Loucy (cell line): ENCODE results near the gene CTIF.

Source experiments
- H2AFZ ChIP-seq: fragments of 200-600 bp; sonication (generic); 2 replicates; pipeline ENCODE4 v1.6.0; 2016; ENCODE audit warnings: antibody characterized with exemption, mild to moderate bottlenecking, low read length, moderate library complexity
- H3F3A ChIP-seq: fragments of 200-600 bp; 2 replicates; pipeline ENCODE4 v1.6.0; 2016; ENCODE audit warnings: antibody characterized with exemption, low read depth, mild to moderate bottlenecking
- H3K27me3 ChIP-seq: fragments of 200-600 bp; sonication (generic); 2 replicates; pipeline ENCODE4 v1.6.1; 2014; ENCODE audit warnings: low read length, mild to moderate bottlenecking; ENCODE audit not compliant: insufficient read depth, poor library complexity, severe bottlenecking
- H3K36me3 ChIP-seq: fragments of 200-600 bp; sonication (generic); 2 replicates; pipeline ENCODE4 v1.6.1; 2016; ENCODE audit warnings: low read length; ENCODE audit not compliant: insufficient read depth
- H3K4me1 ChIP-seq: fragments of 200-600 bp; sonication (generic); 2 replicates; pipeline ENCODE4 v1.5.1; 2014; ENCODE audit warnings: low read length, mild to moderate bottlenecking; ENCODE audit not compliant: insufficient read depth, poor library complexity, severe bottlenecking
- H3K4me2 ChIP-seq: fragments of 200-600 bp; sonication (generic); 2 replicates; pipeline ENCODE4 v1.6.0; 2014; ENCODE audit warnings: antibody characterized with exemption, low read length, low read depth, mild to moderate bottlenecking; ENCODE audit not compliant: poor library complexity, severe bottlenecking
- H3K4me3 ChIP-seq: fragments of 200-600 bp; sonication (generic); 2 replicates; pipeline ENCODE4 v1.5.1; 2014; ENCODE audit warnings: low read length, mild to moderate bottlenecking, mixed read lengths; ENCODE audit not compliant: poor library complexity, severe bottlenecking
- H3K79me2 ChIP-seq: fragments of 200-600 bp; sonication (generic); 2 replicates; pipeline ENCODE4 v1.6.1; 2014; ENCODE audit warnings: low read length; ENCODE audit not compliant: insufficient read depth
- H3K9ac ChIP-seq: fragments of 200-600 bp; sonication (generic); 2 replicates; pipeline ENCODE4 v1.6.0; 2014; ENCODE audit warnings: mild to moderate bottlenecking, low read depth, low read length, moderate library complexity; ENCODE audit not compliant: poor library complexity, severe bottlenecking
- H3K9me2 ChIP-seq: fragments of 200-600 bp; sonication (generic); replicated peaks from 2 replicates; pipeline ENCODE4 v1.6.1; 2016; ENCODE audit warnings: low read depth, low read length, mixed read lengths
- H3K9me3 ChIP-seq: fragments of 200-600 bp; sonication (generic); 2 replicates; pipeline ENCODE4 v1.6.1; 2014; ENCODE audit warnings: mild to moderate bottlenecking, antibody characterized with exemption, low read length, low read depth; ENCODE audit not compliant: insufficient read depth
- H4K20me1 ChIP-seq: fragments of 200-600 bp; sonication (generic); 2 replicates; pipeline ENCODE4 v1.6.0; 2014; ENCODE audit warnings: antibody characterized with exemption, low read length, mild to moderate bottlenecking; ENCODE audit not compliant: insufficient read depth, poor library complexity, severe bottlenecking
- EZH2phosphoT487 ChIP-seq: fragments of 200-600 bp; IDR thresholded peaks from 2 replicates; pipeline ENCODE4 v1.6.1; 2018; ENCODE audit warnings: antibody characterized with exemption, mild to moderate bottlenecking, moderate library complexity, borderline replicate concordance
- TF ChIP-seq, protein P1 (sequence below): fragments of 200-600 bp; sonication (generic); conservative IDR thresholded peaks from 2 replicates; pipeline ENCODE4 v1.5.1; 2014; ENCODE audit warnings: mild to moderate bottlenecking, antibody characterized with exemption, low read length

CTIF gene

DNA sequence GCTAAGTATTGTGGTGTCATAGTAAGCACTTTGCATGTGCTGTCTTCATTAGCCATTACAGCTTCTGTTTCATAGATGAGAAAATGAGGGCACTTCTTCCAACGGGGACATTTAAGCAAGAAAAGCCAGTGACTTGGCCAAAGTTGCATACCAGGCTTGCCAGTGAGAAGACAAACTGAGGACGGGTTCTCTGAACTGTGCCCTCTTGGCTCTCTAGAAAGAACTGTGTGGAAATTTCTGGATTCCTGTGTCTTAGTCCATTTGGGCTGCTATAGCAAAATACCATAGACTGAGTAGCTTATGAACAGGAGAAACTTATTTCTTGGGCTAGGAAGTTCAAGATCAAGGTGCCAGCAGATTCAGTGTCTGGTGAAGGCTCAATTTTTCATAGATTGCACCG, 13.3 kb downstream of the CTIF start:
- Histone ChIP-seq H3K36me3 (peaks cover 5% of the 10 kb centered on the region; the same call in 1 of the 2 replicates), H3K9ac (no peak overlapping the region), H4K20me1 (no peaks in the 10 kb centered on the region), H3F3A (no peaks in the 10 kb centered on the region), H3K9me3 (no peaks in the 10 kb centered on the region), H2AFZ (no peak overlapping the region), H3K9me2 (no peaks in the 10 kb centered on the region), H3K27me3 (no peaks in the 10 kb centered on the region), H3K4me2 (no peak overlapping the region), H3K4me1 (peaks cover 35% of the 10 kb centered on the region), H3K4me3 (no peak overlapping the region), H3K79me2 (peaks cover 27% of the 10 kb centered on the region; the same call in 1 of the 2 replicates)
- TF ChIP-seq, protein P1, sequence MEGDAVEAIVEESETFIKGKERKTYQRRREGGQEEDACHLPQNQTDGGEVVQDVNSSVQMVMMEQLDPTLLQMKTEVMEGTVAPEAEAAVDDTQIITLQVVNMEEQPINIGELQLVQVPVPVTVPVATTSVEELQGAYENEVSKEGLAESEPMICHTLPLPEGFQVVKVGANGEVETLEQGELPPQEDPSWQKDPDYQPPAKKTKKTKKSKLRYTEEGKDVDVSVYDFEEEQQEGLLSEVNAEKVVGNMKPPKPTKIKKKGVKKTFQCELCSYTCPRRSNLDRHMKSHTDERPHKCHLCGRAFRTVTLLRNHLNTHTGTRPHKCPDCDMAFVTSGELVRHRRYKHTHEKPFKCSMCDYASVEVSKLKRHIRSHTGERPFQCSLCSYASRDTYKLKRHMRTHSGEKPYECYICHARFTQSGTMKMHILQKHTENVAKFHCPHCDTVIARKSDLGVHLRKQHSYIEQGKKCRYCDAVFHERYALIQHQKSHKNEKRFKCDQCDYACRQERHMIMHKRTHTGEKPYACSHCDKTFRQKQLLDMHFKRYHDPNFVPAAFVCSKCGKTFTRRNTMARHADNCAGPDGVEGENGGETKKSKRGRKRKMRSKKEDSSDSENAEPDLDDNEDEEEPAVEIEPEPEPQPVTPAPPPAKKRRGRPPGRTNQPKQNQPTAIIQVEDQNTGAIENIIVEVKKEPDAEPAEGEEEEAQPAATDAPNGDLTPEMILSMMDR: no peak
- no peak for TF ChIP-seq EZH2phosphoT487

DNA sequence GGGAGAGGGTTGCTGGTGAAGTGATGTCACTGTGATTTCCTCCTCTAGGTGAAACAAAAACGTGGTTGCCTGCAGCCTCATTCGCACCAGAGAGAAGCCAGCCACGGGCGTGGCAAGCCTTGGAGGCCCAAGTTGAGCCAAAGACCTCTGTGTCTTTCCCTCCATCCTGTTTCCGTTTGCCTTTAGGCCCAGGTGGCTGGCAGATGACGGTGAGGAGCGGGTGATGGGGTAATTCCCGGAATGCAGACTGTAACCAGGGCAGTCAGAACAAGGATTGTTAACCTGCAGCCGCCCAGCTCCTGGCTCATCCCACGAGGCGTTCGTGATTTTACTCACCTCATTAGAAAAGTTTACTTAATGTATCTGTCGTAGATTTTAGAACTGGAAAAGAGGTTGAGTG, 14.4 kb downstream of the CTIF start:
- no peaks in the 10 kb centered on the region for H3K9me2 ChIP-seq
- no peak overlapping the region for H3K9ac ChIP-seq
- no peaks in the 10 kb centered on the region for H4K20me1 ChIP-seq
- peaks cover 27% of the 10 kb centered on the region; the same call in 1 of the 2 replicates for H3K79me2 ChIP-seq
- H3K4me1 ChIP-seq: peaks cover 24% of the 10 kb centered on the region
- no peaks in the 10 kb centered on the region for H3K9me3 ChIP-seq
- H3K27me3 ChIP-seq: no peaks in the 10 kb centered on the region
- H3F3A ChIP-seq: no peaks in the 10 kb centered on the region
- no peak overlapping the region for H3K4me3 ChIP-seq
- H3K36me3 ChIP-seq: peaks cover 5% of the 10 kb centered on the region; the same call in 1 of the 2 replicates
- H3K4me2 ChIP-seq: no peak overlapping the region
- H2AFZ ChIP-seq: no peak overlapping the region
- TF ChIP-seq EZH2phosphoT487: no peak
- TF ChIP-seq, protein P1: no peak

DNA sequence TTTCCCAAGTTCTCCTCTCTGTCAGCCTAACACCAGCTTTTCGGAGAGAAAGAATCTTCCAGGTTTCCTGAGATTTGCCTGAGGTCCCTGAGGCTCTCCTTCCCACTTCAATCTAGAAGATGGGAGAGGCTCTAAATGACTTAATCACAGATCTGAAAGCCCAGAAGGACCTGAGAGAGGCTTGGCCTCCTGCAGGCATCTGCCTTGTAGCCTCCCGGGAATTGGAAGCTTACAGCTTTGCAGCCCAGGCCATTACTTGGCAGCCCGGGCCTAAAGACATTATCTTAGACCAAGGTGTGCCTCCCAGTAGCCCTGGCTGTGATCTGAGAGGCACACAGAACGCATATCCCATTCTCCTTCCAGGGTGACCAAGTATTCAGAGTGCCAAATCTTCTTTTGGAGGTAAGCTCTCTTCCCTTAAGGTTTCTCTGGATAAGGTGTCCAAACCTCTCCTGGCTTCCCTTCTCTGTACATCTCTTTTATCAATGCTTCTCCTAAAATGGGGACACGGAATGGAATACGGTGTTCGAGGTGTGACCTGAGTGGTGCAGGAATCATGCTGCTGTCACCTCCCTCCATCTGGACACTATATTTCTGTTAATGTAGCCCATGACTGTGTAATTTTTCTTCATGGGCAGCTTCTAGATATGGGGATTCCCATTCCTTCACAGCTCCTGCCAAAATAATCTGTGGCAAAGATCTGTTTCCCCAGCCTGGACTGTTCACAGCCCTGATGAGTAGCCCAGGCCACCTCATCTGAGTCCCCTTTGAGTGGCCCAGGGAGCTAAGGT, 16.0 kb downstream of the CTIF start:
- H2AFZ ChIP-seq: no peak overlapping the region
- H3K27me3 ChIP-seq: no peaks in the 10 kb centered on the region
- no peaks in the 10 kb centered on the region for H3F3A ChIP-seq
- TF ChIP-seq, protein P1: no peak
- no peak for TF ChIP-seq EZH2phosphoT487
- no peaks in the 10 kb centered on the region for H4K20me1 ChIP-seq
- no peak overlapping the region for H3K9ac ChIP-seq
- no peaks in the 10 kb centered on the region for H3K9me2 ChIP-seq
- H3K4me1 ChIP-seq: peaks cover 8% of the 10 kb centered on the region
- no peaks in the 10 kb centered on the region for H3K9me3 ChIP-seq
- H3K4me3 ChIP-seq: no peak overlapping the region
- H3K36me3 ChIP-seq: peaks cover 5% of the 10 kb centered on the region; the same call in 1 of the 2 replicates
- no peak overlapping the region for H3K4me2 ChIP-seq
- H3K79me2 ChIP-seq: peaks cover 23% of the 10 kb centered on the region; the same call in 1 of the 2 replicates
